Nucleus accumbens (tissue), 56 donors: ENCODE results near the gene CYP26B1.

Source experiments
- DNase-seq, 56 donors: peaks; one replicate each; lab custom pipeline; 2025; lab: John Stamatoyannopoulos, UW

CYP26B1 gene

DNA sequence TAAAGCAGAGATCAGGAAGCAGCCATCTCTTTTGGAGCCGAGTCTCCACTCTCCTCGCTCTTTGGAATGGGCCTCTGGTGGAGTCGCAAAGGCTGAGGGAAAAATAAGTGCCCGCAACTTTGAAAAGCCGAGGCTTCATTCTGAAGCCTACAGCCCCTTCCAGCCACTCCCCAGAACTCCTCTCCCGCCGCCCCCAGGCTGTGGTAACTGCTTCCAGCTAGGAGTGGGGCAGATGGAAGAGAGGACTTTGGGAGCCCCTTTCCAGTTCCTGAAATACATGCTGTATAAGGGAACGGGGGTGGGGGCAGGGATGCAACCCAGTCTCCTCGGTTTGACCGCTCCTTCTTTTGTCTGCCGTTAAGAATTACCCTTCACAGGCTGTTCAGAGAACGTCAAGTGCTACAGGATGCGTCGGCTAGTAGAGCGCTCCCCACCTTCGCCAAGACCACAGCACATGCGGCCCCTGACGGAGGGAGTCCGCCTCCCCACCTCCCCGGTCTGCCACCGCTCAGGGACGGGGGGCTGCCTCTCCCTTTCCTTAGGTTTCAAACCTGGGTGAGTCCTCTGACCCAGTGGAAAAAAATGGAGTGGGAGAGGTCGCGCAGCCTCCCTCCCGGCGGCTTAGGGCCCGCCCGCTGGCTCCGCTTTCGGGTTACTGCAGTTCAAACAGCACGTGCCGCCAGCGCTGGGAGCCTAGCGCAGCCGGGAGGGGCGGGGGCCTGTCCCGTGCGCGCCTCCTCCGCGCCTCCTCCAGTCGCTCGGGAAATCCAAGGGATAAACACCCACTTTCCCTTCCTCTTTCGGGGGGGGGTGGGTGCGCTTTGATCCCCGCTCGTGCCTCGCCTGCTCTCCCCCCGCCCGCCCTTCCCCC is 4.9 kb downstream of the CYP26B1 start:
- peak in 36 of 56 donors; percentile 19 to 72 (median 46) for DNase-seq

DNA sequence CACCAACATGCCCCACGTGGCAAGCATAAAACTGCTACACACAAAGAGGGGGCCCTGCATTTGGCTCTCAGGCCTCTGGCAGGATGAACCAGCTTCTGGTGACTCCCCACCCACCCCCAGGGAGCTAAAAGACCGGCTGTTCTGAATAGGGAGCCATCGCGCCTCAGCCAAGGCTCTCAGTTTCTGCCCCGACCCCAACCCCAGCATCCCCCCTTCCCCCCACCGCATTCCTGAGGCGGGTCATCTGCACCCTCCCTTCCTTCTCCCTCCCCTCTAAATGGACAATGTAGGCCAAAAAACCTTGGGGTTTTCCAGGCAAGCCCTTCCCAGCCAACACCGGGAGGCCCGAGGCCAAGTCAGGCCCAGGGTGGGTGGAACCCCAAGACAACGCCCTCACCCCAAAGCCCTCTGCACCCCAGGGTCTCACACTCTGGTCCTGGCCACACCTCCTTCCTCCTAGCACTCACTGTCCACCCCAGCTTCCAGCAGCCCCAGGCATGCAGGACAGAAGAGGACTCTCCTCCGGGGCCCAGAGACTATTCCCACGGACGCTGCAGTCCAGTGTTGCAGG is 5.7 kb downstream of the CYP26B1 start:
- DNase-seq = no peak

- no peak for DNase-seq
Observed at GRCh38 chr2:72141032-72141645, 6.5 kb downstream of the CYP26B1 start.

GRCh38 chr2:72140621-72140960 is 7.1 kb downstream of the CYP26B1 start:
- no peak for DNase-seq

DNA sequence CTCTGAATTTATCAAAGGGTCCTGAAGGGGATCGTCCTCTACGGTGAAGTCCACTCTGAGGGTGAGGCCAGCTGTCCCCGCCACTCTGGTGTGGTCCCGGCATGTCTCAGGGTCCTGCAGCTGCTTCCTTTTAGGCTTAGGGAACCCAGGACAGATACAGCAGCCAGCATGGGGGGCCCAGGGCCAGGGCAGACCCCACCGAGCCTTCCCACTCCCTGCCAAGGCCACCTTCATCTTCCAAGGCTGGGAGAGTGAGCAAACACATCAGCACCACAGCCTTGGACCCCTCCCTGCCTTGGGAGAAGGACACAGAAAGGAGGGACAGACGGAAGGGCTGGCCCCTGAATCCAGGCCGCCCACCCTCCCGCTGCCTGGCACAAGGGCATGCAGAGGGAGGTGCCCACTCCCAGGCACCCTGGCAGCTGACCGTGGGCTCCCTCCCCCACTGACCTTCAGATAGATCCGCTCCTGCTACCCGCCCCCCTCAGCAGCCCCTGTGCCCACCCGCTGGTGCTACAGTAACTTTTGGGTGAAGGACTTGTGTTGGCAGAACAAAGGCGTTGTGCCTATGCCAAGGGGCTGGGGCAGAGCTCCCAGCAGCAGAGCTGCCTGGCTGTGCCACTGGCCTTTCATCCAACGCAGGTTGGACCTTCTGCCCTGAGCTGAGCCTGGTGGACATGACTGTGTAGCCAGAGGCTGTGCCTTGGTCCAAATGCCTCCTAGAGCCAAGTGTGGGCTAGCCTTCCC is 7.6 kb downstream of the CYP26B1 start:
- no peak for DNase-seq

GRCh38 chr2:72139471-72139873 is 8.2 kb downstream of the CYP26B1 start:
- no peak for DNase-seq

GRCh38 chr2:72138921-72139381 is 8.7 kb downstream of the CYP26B1 start:
- DNase-seq = no peak

DNA sequence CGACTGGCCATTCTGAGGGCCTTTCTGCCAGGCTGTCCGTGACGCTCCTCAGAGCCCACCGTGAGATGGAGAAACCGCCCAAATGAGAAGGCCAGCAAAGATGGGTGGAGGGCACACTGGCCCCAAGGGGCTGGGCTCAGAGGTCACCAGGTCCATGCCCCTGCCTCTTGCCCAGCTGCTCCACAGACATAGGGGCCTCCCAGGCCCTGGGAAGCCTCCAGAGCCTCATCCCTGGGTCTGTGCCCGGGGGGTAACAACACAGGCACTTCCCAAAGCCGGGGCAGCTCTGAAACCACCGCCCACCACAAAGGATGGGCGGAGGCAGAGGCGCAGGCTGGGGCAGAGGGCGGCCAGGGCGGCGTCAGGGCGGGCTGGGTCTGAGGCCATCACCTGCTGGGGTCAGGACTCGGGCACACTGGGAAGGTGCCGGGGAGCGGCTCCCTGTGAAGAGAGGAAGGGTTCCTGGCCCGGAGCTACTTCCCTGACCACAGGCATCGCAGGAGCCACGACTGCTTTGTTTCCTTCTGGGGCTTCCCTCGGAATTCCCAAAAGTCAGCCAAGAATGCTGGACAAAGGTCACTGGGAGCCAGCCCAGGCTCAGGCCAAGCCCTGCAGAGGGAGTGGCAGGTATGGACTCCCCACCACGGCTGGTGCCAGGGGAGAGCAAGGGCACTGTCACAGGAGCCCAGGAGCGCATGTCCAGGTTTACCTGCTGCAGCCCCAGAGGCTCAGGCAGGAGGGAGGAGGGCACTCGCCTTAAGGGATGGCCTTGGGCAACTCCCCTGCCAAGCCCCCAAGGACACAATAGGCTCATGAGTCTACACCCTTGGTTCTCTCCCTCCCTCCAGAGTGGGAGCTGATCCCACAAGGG is 9.4 kb downstream of the CYP26B1 start:
- no peak for DNase-seq

GRCh38 chr2:72137498-72138010 is 10.1 kb downstream of the CYP26B1 start:
- DNase-seq = peak in 41 of 56 donors; percentile 19 to 83 (median 46)

GRCh38 chr2:72136933-72137497 is 10.6 kb downstream of the CYP26B1 start:
- DNase-seq = no peak

DNA sequence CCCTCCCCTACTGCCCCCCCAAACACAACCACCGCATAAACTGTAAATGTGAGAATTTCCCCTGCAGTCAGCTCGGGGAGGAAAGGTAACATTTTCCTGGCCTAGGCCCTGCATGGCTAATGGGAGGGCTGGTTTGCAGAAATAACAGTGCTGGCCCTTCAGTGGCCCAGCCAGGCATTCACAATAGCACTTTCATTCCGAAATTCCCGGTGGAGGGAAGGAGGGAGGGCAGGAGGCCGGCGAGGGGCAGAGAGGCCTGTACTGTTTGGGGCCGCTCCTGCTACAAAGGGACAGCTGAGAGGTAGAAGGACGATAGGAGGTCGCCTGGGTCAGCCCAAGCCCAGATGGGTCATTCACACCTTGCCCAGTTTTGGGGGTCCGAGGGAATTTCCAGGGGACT is 11.3 kb downstream of the CYP26B1 start:
- peak in 16 of 56 donors; percentile 14 to 61 (median 28) for DNase-seq

DNA sequence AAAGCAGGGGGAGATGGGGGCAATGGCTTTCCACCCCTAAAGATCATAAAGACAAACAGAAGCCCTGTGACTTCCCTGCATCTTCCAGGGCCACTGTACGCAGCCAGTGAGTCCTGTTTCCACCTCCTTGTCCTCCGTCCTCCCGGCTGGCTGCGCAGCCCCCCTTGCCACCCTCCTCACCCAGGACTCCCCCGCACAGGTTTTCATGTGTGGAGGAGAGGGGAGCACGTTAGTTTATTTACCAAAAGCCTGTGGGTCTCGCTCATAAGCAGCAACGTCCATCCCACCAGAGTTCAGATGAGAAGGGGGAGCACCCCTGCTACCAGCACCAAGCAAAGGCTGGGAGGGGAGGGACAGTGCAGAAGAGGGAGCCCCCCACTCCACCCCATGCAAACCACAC is 11.7 kb downstream of the CYP26B1 start:
- no peak for DNase-seq

DNA sequence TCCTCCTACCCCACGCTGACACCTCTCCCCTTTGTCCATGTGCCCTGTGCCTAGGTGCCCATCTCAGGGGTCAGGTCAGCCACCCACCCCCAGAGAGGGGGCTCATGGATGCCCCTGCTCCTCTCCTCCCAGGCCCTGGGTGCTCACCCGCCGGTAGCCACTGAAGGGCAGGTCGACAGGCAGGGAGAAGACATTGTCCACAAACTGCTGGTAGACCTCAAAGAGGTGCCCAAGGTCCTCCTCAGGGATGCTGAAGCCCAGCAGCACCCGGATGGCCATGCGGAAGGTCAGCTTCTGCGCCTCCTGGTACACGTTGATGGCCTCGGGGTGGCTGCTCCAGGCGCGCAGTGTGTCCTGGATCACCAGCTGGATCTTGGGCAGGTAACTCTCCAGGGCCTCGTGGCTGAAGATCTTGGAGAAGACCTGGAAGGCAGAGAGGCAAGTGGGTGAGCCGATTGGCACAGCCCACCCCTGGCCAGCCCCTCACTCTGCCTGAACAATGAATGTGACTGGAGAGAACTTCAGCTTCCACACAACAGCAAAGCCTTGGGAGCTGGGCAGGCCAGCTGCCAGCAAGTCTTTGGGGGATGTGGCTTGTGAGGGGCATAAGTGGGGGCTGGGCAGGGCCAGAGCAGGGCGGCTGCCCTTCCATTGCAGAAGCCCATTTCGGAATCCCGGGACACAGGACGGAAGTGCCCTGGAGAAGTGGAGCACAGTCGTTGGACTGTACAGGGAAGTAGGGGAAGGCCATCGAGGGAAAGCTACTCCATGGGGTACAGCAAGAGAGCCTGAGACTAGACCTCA is 12.5 kb downstream of the CYP26B1 start:
- DNase-seq = no peak

DNA sequence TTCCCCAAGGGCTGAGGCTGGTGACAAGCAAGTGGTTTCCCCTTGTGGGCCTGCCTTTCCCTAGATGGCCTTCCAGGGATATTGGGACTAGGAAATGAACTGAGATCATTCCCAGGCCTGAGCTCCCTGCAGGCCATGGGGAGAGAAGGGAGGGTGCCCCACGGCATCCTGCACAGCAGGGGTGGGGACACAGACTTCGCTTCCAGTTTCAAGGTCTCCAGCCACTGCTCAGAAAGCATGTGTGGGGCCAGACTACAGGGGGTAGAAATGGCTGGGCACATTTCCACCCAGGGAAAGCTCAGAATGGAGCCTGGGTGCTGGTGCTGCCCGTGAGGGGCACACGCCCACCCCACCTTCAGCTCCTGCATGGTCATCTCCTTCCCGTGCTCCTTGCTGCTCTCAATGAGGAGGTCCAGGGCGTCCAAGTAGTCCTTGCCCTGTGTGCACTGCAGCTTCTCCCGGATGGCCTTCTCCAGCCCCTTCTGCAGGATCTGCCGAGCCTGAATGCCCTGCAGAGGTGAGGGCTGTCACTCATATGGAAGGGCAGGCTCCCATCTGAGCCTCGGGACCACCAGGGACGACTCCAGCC is 13.2 kb downstream of the CYP26B1 start:
- DNase-seq = no peak

- no peak for DNase-seq
Observed at GRCh38 chr2:72133721-72134407, 13.8 kb downstream of the CYP26B1 start.

DNA sequence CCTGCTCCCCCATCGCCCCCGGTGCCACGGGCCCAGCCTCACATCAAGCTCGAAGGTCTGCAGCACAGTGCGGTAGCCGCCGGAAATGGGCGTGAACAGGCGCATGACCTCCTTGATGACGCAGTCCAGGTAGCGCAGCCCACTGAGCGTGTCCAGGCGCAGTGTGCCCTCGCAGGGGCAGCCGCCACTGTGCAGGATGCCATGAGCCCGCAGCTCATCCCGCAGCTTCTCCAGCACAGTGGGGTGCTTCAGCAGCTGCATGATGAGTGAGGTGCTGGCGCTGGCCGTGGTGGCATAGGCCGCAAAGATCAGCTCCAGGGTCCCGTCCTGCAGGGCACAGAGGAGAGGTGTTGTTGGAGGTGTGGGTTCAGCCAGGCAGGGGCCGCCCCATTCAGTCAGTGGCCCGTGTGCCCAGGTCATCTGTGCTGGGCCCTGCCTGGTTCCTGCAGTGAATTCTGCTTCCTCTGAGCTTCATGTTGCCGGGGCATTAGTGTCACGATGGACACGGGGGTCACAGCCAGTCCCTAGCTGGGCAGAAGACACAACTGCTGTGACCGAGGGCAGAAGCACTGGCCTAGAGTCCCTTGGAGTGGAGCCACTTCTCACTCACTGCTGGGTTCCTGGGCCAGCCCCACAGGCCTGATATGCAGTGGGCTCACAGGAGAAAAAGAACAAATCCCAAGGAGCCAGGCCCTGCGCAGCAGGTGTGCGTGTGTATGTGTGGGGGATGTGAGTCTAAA is 14.5 kb downstream of the CYP26B1 start:
- DNase-seq = no peak
